OCI-LY7 (cell line): Measurements from ENCODE around the gene CKLF.

Experiments
- EZH2phosphoT487 ChIP-seq: fragments of 200-600 bp; sonication (generic); IDR thresholded peaks from 2 replicates; pipeline ENCODE4 v1.6.1; 2018; ENCODE audit warnings: low read depth, borderline replicate concordance, mild to moderate bottlenecking, mixed run types, antibody characterized with exemption, low read length, moderate library complexity, mixed read lengths
- TF ChIP-seq, protein P1 (sequence below): fragments of 200-600 bp; sonication (generic); conservative IDR thresholded peaks from 2 replicates; pipeline ENCODE4 v1.5.1; 2014; ENCODE audit warnings: mild to moderate bottlenecking, antibody characterized with exemption, low read length, moderate library complexity, mixed read lengths

DNA sequence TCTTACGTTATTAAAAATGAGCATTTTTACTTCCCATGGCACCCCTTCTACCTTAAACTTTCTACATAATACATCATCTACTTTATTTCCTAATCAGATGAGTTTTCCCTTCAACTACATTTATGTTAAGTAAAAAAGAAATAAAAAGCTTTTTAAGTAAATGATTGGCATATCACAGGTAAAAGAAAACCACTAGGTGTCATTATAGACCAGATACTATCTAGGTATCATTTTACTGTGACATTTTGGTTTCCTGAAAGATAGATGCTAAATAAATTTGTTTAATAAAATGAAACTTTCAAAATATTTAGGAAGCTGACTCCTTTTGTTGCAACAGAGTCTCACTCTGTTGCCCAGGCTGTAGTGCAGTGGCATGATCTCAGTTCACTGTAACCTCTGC is 10.0 kb downstream of the CKLF start:
- TF ChIP-seq, protein P1, sequence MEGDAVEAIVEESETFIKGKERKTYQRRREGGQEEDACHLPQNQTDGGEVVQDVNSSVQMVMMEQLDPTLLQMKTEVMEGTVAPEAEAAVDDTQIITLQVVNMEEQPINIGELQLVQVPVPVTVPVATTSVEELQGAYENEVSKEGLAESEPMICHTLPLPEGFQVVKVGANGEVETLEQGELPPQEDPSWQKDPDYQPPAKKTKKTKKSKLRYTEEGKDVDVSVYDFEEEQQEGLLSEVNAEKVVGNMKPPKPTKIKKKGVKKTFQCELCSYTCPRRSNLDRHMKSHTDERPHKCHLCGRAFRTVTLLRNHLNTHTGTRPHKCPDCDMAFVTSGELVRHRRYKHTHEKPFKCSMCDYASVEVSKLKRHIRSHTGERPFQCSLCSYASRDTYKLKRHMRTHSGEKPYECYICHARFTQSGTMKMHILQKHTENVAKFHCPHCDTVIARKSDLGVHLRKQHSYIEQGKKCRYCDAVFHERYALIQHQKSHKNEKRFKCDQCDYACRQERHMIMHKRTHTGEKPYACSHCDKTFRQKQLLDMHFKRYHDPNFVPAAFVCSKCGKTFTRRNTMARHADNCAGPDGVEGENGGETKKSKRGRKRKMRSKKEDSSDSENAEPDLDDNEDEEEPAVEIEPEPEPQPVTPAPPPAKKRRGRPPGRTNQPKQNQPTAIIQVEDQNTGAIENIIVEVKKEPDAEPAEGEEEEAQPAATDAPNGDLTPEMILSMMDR, result peak; percentile 61
- TF ChIP-seq EZH2phosphoT487, result no peak
